ENCODE results near the gene CACNB3. TPM values are rescaled to one million over a fixed set of nuclear protein-coding genes. Genes with fewer than 3 reads are reported as not detected.

The CACNB3 gene
- total RNA-seq, 4 donors from 2014 or later = 13.4 to 19.5 (median 14.0) TPM

DNA sequence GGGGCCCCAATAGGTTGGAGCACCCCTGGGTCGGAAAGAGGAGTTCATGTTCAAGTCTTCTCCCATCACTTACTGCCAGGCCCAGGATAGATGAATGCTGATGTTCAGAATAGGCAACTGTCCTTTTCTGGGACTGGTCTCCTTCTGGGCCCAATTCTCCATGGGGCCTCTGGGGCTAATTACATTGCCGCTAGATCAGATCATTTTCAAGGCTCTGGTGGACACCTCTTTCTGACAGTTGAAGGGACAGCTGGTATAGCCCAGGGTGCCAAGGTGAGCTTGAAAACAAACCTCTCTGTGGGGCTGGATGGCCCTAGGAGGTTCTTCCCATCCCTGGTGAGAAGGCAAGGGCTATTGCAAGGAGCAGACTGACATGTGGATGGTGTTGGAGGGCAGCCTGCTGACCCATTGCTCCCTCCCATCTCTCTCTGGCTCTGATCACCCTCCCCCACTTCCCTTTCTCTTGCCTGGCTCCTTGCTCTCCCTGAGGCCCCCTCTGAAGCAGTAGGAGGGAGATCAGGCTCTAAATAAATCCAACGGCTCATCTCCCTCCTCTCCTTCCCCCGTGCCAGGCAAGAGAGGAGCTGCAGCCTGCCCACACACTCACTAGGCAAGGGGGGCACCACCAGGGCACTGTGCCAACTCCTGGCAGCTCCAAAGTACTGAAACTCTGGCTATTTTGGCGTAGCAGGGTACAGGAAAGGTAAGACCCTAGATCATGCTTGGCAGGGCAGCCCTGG lies 1.9 kb downstream of the CACNB3 start:
- intact Hi-C loops (cut with DNase I) = no loop called here
- no peak for TF ChIP-seq POLR2A (IDR thresholded peaks at IDR 0.05)
- TF ChIP-seq, protein P1, sequence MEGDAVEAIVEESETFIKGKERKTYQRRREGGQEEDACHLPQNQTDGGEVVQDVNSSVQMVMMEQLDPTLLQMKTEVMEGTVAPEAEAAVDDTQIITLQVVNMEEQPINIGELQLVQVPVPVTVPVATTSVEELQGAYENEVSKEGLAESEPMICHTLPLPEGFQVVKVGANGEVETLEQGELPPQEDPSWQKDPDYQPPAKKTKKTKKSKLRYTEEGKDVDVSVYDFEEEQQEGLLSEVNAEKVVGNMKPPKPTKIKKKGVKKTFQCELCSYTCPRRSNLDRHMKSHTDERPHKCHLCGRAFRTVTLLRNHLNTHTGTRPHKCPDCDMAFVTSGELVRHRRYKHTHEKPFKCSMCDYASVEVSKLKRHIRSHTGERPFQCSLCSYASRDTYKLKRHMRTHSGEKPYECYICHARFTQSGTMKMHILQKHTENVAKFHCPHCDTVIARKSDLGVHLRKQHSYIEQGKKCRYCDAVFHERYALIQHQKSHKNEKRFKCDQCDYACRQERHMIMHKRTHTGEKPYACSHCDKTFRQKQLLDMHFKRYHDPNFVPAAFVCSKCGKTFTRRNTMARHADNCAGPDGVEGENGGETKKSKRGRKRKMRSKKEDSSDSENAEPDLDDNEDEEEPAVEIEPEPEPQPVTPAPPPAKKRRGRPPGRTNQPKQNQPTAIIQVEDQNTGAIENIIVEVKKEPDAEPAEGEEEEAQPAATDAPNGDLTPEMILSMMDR (IDR thresholded peaks at IDR 0.05) = no peak
- peaks cover 0 to 24% (median 4%) of the 10 kb centered on the region in 3 donors for H3K36me3 ChIP-seq
- WGBS, 2 donors = 89 to 100% methylated on average over 1 to 3 of the region's 5 CpGs
- H3K27me3 ChIP-seq = no peaks in the 10 kb centered on the region
- no peak overlapping the region for H3K27ac ChIP-seq
- DNase-seq = no peak
- H3K9me3 ChIP-seq = no peaks in the 10 kb centered on the region
- no peak overlapping the region for H3K4me3 ChIP-seq
- peaks cover 25 to 47% (median 26%) of the 10 kb centered on the region in 3 donors for H3K4me1 ChIP-seq

DNA sequence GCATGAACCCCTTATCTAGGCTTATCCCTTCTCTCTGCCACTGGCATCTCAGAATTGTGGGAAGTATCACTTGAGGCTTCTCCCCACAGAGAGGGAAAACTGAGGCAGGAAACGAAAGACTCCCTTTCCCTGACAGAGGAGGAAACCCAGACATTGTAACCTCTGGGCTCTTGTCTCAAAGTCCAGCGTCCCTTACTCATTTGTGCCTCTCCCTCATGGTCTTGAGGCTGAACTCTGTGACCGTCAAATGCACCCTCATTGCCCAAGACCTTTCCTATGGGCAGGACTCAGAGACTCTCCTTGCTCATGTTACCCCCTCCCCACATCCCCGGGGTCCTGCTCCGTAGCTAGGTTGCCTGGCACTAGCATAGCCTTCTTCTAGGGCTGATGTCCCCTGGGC lies 3.8 kb downstream of the CACNB3 start:
- H3K27me3 ChIP-seq = no peaks in the 10 kb centered on the region
- no peaks in the 10 kb centered on the region for H3K9me3 ChIP-seq
- TF ChIP-seq, protein P1 (IDR thresholded peaks at IDR 0.05) = no peak
- TF ChIP-seq POLR2A (IDR thresholded peaks at IDR 0.05) = no peak
- 82 to 87% methylated on average over 4 of the region's 5 CpGs for WGBS, 2 donors
- peaks cover 0 to 44% (median 4%) of the 10 kb centered on the region in 3 donors for H3K36me3 ChIP-seq
- peaks cover 9 to 29% (median 14%) of the 10 kb centered on the region in 3 donors for H3K4me1 ChIP-seq
- intact Hi-C loops (cut with DNase I) = no loop called here
- no peak overlapping the region for H3K4me3 ChIP-seq
- DNase-seq = no peak
- no peak overlapping the region for H3K27ac ChIP-seq

DNA sequence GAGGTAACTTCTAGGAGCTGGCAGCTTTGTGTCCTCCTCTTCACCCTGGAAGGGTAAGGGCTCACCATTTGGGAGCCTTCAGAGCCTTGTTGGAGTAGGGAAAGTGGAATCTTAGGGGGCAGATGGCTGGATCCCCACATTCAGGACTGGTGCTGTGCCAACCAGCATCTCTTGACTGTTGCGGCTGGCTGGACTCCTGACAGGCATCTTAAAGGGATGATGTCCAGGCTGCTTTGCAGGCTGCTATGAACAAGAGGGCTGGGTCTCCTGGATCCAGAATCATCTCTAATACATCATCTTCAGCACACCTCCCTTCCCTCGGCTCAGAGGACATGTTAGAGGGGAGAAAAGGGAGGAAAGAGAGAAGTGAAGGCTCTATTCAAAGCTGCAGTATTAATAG lies 4.4 kb downstream of the CACNB3 start:
- H3K27me3 ChIP-seq = no peaks in the 10 kb centered on the region
- intact Hi-C loops (cut with DNase I) = no loop called here
- H3K36me3 ChIP-seq = peaks cover under 1 to 49% (median 4%) of the 10 kb centered on the region in 3 donors
- H3K4me3 ChIP-seq = no peak overlapping the region
- H3K9me3 ChIP-seq = no peaks in the 10 kb centered on the region
- no peak for DNase-seq
- TF ChIP-seq POLR2A (IDR thresholded peaks at IDR 0.05) = no peak
- TF ChIP-seq, protein P1 (IDR thresholded peaks at IDR 0.05) = no peak
- H3K4me1 ChIP-seq = peaks cover 4 to 23% (median 9%) of the 10 kb centered on the region in 3 donors
- WGBS, 2 donors = 58 to 70% methylated on average over 1 to 2 of the region's 2 CpGs
- H3K27ac ChIP-seq = no peak overlapping the region

DNA sequence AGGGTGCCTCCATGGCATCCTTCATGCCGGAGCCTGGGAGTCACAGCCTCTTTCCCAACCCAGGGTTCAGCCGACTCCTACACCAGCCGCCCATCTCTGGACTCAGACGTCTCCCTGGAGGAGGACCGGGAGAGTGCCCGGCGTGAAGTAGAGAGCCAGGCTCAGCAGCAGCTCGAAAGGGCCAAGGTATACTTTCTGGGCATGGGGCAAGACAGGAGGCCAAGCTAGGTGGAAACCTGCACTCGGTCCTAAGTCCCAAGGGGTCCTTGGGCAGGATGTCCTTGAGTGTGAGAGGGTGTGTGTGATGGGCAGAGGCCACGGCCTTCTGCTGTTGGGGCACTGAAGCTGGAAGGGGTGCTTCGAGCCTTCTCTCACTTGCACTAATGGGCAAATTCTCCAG lies 5.0 kb downstream of the CACNB3 start:
- Histone ChIP-seq H3K27ac (no peak overlapping the region), H3K4me1 (peaks cover 0 to 18% (median 5%) of the 10 kb centered on the region in 3 donors), H3K36me3 (peaks cover 4 to 55% (median 9%) of the 10 kb centered on the region in 3 donors), H3K27me3 (no peaks in the 10 kb centered on the region), H3K9me3 (no peaks in the 10 kb centered on the region), H3K4me3 (no peak overlapping the region)
- WGBS, 2 donors = 79 to 84% methylated on average over 7 of the region's 11 CpGs
- no peak for DNase-seq
- intact Hi-C loops (cut with DNase I) = no loop called here
- no peak for TF ChIP-seq POLR2A (IDR thresholded peaks at IDR 0.05)
- TF ChIP-seq, protein P1 (IDR thresholded peaks at IDR 0.05) = no peak

DNA sequence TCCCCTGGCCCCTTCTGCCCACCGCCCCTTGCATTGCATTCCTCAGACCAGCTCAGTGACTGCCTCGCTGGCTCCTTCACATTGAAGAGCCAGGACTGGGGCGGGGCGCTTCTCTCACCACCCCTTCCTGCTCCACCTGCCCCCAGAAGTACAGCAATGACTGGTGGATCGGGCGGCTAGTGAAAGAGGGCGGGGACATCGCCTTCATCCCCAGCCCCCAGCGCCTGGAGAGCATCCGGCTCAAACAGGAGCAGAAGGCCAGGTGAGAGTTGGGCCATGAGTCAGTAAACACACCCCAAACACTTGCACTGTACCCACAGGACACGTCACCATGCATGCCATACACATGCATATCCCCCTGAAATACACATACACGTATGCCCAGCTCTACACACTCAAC lies 5.8 kb downstream of the CACNB3 start:
- intact Hi-C loops (cut with DNase I) = no loop called here
- 54 to 70% methylated on average over 2 to 7 of the region's 12 CpGs for WGBS, 2 donors

More for the DNA sequence above, 5.8 kb downstream of the CACNB3 start:
- peaks cover 0 to 9% (median 0%) of the 10 kb centered on the region in 3 donors for H3K4me1 ChIP-seq
- H3K27me3 ChIP-seq = no peaks in the 10 kb centered on the region
- H3K36me3 ChIP-seq = peaks cover 4 to 63% (median 10%) of the 10 kb centered on the region in 3 donors
- no peak overlapping the region for H3K4me3 ChIP-seq
- TF ChIP-seq POLR2A (IDR thresholded peaks at IDR 0.05) = no peak
- TF ChIP-seq, protein P1 (IDR thresholded peaks at IDR 0.05) = no peak
- no peaks in the 10 kb centered on the region for H3K9me3 ChIP-seq
- H3K27ac ChIP-seq = no peak overlapping the region
- DNase-seq = no peak
